HFF-Myc (cell line): Measurements from ENCODE around the gene SNRNP200.

Experiments used
- DNase-seq: peaks from one replicate; pipeline ENCODE4 v3.0.0-alpha.2; 2011; ENCODE audit warnings: low read depth; ENCODE audit errors: extremely low read depth
- H3K4me3 ChIP-seq: replicated peaks from 2 replicates; pipeline ENCODE4 v1.5.1; 2011; ENCODE audit warnings: low read depth, mild to moderate bottlenecking, control low read depth, low read length
- CTCF ChIP-seq: IDR thresholded peaks from 2 replicates; pipeline ENCODE4 v1.5.1; 2012; ENCODE audit warnings: mild to moderate bottlenecking, low read depth, low read length, control low read depth; ENCODE audit errors: missing control alignments

The SNRNP200 gene

GRCh38 chr2:96247896-96248295 is 57.5 kb downstream of the SNRNP200 start:
- TF ChIP-seq CTCF: no peak
- no peak overlapping the region for H3K4me3 ChIP-seq
- DNase-seq: no peak

GRCh38 chr2:96247009-96247408 is 58.3 kb downstream of the SNRNP200 start:
- no peak for TF ChIP-seq CTCF
- H3K4me3 ChIP-seq: no peak overlapping the region
- DNase-seq: no peak

- no peak overlapping the region for H3K4me3 ChIP-seq
- no peak for DNase-seq
- TF ChIP-seq CTCF: no peak
These were observed 59.5 kb downstream of the SNRNP200 start for GRCh38 chr2:96245609-96246390.

GRCh38 chr2:96243843-96244242 is 61.5 kb downstream of the SNRNP200 start:
- TF ChIP-seq CTCF: no peak
- H3K4me3 ChIP-seq: no peak overlapping the region
- DNase-seq: no peak

- no peak overlapping the region for H3K4me3 ChIP-seq
- DNase-seq: no peak
- TF ChIP-seq CTCF: no peak
These were observed 63.3 kb downstream of the SNRNP200 start for GRCh38 chr2:96241900-96242611.

- DNase-seq: no peak
- TF ChIP-seq CTCF: no peak
- H3K4me3 ChIP-seq: no peak overlapping the region
These were observed 64.1 kb downstream of the SNRNP200 start for GRCh38 chr2:96241227-96241626.
